T47D (cell line): ENCODE results near the gene TPRG1.

ENCODE experiments used
- DNase-seq, 2 experiments: peaks; one replicate each; pipeline versions ENCODE4 v3.0.0 to v3.0.0-alpha.2; 2011 to 2012; ENCODE audit warnings: low read depth in 1 of 2, low spot score in 1 of 2
- JUND ChIP-seq: IDR thresholded peaks from 2 replicates; pipeline ENCODE4 v1.6.1; 2012; ENCODE audit warnings: low read depth
- in situ Hi-C: cut with HindIII; loops from 2 replicates; pipeline ENCODE4 v1.10.0; 2016; ENCODE audit warnings: low sequenced_read_pairs, low pct_unique_long_range_greater_than_20kb

Gene TPRG1

DNA sequence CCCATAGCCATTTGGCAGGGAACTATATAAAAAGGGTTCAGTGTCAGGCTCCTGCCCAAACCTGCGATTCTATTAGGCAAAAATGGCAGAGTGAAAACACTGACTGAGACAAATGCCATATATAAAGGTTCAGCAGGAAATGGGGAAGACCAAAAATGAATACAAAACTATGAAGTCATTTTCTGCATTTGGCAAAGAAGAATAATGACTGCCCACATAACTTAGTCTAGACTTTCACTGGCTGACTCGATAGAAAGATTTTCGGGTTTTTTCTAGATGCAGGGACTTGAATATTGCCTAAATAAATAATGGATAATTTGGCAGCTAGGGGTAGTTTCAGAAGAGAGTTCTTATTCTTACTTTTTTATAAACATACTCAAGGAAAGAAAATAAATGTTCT, 178.0 kb downstream of the TPRG1 start:
- in situ Hi-C loops: no loop called here
- no peak for DNase-seq
- TF ChIP-seq JUND: no peak

DNA sequence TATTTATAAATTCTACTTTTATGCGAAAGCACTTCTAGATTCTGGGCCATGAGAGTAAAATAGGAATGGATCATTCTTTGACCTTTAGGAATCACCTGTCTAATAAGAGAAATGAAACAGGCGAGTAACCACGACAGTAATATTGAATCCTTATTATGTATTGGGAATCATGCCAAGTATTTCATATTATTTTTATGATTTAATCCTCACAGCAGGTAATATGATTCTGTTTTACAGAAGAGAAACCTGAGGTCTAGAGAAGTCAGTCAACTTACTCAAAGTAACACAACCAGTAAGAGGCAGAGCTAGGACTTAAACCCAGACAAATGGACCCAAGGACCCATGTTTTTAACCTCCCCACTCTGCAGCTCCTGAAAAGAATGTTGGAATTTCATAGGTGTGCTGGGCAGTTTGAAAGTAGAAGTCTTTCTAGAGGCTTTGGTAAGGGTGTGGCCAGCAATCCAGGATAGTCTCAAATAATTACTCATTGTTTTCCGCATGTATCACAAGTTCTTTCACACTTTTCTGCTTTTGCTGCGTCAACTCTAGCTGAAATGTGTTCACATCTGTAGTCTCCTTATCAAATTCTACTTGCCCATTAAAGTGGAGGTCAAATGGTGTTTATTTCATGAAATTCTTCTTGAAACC, 181.7 kb downstream of the TPRG1 start:
- no peak for DNase-seq
- in situ Hi-C loops: no loop called here
- TF ChIP-seq JUND: no peak

DNA sequence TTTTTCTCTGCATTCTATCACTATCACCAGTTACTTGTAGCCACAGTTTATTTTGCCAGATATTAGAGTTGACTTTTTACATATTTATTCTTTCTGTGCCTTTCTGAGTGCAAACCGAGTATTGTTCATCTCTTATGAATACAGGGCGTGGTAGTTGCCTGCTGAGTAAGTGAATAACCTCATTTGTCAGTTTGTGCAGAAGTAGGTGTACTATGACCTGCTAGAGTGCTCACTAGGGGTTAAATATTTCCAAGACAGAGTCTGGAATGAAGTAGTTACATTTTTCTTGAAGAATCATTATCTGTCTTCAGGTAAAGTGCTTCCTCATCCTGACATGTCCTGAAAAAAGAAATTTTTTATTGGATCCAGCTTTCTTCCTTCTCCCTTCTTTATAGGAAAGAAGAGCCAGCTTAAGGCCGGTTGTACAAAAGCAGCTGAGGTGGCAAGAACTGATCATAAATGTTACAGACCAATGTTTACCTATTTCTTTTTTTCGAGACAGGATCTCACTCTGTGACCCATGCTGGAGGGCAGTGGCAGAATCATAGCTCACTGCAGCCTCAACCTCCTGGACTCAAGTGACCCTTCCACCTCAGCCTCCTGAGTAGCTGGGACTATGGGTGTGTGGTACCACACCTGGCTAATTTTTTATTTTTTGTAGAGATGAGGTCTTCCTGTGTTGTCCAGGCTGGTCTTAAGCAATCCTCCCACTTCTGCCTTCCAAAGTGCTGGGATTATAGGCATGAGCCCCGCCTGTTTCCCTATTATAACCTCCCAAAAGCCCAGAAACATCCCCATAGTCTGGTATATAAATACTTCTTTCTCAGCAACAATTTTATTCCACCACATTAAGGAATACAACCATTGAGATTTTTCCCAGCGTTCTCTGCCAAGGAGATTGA, 182.5 kb downstream of the TPRG1 start:
- no peak for DNase-seq
- no peak for TF ChIP-seq JUND
- in situ Hi-C loops: no loop called here

DNA sequence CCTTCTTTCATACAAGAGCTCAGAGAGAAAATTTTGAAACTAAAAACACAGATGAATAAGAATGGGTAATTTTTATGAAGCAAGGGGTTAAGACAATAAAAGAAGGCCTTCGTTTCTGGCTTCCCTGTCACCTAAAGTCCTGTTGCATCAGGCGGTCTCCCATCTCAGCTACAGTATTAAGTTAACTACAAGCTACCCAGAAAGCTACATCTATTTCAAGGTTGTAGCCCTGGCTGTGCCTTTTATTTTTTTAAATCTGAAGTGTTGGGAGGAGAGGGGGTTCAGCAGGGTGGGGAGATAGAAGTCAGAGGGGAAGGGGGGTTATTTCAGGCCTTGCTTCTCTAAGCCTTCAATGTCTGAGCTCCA, 183.3 kb downstream of the TPRG1 start:
- no peak for TF ChIP-seq JUND
- in situ Hi-C loops: no loop called here
- no peak for DNase-seq

DNA sequence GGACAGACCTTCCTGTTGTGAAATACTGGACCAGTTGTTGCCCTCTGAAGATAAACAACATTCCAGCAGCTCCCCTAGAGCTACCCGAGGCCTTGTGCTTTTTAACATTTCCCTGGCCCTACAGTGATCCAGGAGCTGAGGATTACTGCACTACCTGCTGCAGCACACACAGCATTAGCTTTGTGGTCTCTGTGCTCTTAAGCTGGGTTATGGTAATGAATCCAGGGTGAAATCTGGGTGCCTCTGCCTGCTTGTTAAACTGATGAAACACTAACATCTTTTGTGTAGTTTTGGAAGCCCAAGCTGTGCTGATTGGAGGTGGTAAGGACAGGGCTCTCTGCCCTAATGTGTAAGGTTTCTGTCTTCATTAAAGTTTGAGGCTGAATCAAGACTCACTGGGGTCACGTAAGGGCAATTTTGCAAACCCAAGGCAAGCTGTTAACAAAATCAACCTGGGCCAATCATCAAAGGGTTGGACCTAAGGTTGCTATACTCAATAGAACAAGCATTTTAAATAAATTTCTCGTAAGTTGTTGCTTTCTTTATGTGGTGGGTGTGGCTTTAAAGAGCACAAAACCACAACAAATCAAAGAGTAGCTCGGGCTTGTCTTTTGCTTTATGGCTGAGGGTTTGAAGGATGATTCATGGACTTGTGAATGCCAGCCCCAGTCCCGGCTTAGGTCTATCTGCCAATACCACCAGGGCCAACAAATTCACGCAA, 183.9 kb downstream of the TPRG1 start:
- TF ChIP-seq JUND: no peak
- in situ Hi-C loops: no loop called here
- DNase-seq: peak in 1 of 2 experiments; percentile 57

DNA sequence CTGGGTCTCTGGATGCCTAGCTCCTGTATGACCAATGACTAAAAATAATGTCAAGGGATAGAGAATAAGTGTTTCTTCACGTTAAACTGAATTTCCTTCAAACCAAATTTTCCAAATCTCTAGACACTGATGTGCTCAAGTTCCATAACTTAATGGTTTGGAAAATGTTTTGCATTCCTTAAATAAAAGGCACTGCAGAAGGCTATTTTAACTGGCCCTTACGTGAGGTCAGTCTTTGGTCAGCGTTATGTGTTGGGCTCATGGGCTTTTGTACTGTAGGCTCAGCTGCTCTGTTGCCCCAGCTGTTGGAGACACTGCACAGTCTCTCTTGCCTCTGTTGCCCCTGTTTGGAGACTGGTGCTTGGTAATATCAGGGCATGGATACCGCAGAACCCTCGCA, 188.5 kb downstream of the TPRG1 start:
- DNase-seq: no peak
- in situ Hi-C loops: no loop called here
- TF ChIP-seq JUND: no peak

DNA sequence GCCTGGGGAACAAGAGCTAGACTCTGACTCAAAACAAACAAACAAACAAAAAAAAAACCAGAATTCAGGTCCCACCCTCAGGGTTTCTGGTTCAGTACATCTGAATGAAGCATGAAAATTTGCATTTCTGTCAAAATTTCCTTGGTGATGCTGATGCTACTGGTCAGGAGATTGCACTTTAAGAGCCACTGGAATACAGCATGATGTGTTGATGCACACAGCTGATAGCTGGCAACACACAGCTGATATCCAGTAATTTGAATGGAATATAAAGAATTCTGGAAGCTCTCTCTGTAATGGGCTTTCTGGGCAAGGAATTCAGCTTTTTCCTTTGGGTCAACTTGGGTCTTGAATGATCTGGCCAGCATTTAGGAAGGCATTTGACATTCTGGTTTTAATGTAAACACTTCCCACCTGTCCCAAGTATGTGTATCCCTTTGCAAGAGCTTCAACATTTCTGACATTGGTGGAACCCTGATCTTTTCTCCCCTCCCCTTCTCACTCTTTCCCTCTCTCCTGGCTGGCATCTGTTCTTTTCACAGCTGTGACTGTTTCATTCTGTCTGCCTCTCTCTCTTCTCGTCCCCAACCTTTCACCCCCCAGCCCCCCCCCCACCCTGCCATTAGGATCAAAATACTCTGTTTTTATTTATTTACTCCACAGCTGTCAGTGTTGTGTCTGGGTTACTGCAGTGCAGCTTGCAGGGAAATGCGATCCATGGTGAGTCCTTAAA, 189.5 kb downstream of the TPRG1 start:
- in situ Hi-C loops: no loop called here
- no peak for TF ChIP-seq JUND
- DNase-seq: peak in 1 of 2 experiments; percentile 33

DNA sequence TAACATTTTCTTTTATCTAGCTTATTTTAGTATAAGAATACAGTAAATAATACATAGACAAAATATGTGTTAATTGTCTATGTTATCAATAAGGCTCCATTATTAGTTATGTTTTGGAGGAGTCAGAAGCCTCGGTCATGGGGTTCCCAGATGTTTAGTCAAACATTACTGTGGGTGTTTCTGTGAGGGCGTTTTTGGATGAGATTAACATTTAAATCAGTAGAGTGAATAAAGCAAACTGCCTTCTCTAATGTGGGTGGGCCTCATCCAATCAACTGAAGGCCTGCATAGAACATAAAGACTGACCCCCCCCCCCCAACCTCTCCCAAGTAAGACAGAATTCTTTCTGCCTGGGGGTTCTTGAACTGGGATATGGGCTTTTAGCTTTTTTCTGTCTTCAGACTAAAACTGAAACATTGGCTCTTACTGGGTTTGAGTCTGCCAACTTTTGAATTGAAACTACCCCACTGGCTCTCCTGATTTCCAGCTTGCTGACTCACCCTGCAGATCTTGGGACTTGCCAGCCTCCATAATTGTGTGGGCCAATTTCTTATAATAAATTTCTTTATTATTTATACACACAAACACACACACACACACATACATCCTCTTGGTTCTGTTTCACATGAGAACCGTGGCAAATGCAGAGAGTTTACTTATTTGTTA, 192.0 kb downstream of the TPRG1 start:
- DNase-seq: no peak
- in situ Hi-C loops: no loop called here
- TF ChIP-seq JUND: no peak

DNA sequence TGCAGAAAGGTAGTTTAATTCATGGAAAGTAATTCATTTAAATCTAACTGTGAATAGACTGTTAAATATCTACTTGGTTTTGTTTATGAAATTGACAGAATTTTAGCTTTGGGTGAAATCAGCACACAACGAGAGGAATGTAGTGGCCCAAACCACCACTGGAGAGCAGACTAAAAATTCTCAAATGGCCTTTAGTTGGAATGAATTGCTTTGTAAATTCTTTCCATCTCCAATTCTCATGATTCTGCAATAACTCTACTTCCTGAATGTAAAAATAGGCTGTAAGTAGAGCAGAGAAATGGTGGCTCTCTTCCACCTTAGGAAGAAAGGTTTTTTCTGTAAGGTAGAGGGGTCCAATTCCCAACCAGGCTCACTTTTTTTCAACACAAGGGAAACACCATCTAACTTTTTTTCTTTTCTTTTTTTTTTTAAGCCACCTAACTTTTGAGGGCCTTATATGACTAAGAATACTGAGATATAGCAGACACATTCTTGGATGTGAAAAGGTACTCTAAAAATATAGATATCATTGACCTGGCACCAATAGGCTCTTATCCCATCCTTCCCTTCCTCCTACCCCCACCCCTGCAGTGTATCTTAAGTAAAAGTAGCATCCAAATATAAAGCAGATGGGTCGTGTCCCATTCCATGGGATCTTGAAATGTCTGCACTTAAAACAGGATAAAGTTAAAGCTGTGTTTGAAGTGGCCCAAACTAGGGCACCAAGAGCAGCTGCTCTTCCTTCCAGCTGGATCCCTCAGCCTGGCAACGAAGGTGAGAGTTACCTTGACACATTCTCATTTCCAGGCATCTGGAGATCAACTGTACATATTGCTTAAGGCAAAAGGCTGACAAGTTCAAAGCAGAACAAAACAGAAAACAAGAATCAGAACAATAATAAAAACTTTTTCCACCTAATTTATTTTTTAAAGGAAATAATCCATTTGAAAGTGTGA, 194.1 kb downstream of the TPRG1 start:
- no peak for DNase-seq
- TF ChIP-seq JUND: no peak
- in situ Hi-C loops: no loop called here

DNA sequence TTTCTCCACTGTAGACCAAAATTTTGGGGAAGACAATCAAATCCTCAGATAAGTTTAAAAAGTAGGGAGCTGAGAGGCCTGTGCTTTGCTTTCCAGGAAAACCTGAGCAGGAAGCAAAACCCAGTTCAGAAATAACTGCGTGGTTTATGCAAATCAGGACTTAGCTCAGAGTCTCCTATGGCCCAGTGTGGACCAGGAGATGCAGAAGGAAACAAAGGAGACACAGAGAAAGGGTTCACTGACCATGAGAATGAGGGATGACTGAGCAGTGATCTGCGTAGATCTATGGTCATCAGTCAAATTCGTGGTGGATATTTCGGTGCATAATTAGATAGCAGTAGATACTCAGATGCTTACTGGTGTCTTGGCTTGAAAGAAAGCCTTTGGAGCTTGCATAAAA, 196.6 kb downstream of the TPRG1 start:
- in situ Hi-C loops: no loop called here
- DNase-seq: no peak
- no peak for TF ChIP-seq JUND

DNA sequence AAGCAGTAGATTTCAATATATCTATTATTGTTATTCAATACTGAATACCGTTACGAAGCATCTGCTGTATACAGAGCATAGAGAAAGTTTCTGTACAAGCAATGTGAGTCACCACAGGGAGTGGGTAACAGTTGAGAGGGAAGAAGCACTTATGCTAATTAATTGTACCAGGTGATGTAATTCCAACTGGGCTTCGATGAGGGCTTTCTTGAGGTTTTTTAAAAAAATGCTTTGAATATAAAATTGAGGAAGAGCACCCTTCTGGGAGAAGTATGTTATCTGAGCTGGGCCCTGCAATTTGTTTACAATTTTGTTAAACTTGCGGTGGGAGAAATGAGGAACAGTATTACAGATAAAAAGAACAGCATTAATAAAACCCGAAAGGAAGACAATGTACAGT, 197.9 kb downstream of the TPRG1 start:
- no peak for TF ChIP-seq JUND
- no peak for DNase-seq
- in situ Hi-C loops: no loop called here

DNA sequence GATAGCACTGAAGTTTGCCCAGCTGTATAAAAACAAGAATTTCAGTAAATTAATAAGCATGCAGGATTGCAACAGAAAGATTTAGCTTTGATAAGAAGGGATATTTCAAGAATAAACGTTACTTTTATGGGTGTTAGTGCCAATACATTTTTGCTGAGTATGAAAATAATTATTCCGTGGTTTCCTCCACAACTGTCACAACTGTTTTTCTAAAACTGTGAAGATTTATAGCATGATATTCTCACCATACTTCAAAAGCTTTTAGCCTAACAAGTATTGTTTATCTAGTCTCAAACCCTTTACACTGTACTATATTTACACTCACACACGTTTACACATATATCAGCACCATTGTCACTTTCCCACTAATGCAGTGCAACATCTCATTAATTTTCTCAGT, 200.5 kb downstream of the TPRG1 start:
- no peak for DNase-seq
- no peak for TF ChIP-seq JUND
- in situ Hi-C loops: no loop called here
